PC-3 (cell line): Measurements from ENCODE around the gene SH3RF3. TPM values are rescaled to one million over a fixed set of nuclear protein-coding genes. Genes with fewer than 3 reads are reported as not detected.

Experiments
- ATAC-seq: fragments of 200-7000 bp; cut with Tn5 transposase; 2 replicates; pipeline ENCODE4 v1.9.1; 2020; ENCODE audit warnings: mild to moderate bottlenecking, moderate library complexity
- BruUV-seq: library from RNA; stranded (reverse); fragments of 400-500 nt; replicated peaks from 2 replicates; lab custom pipeline; 2021; lab: Mats Ljungman, UMichigan
- CTCF ChIA-PET: fragments of 300-600 bp; sonication (Branson Sonifier 250); formaldehyde crosslinking; loops from one replicate; lab custom pipeline; 2022; ENCODE audit warnings: antibody characterized with exemption; lab: Charles Lee
- POLR2A ChIA-PET: fragments of 300-600 bp; sonication (Branson Sonifier 250); formaldehyde crosslinking; loops from one replicate; lab custom pipeline; 2022; ENCODE audit warnings: antibody characterized with exemption; ENCODE audit not compliant: unreplicated experiment; lab: Charles Lee
- DNase-seq: peaks from one replicate; pipeline ENCODE4 v3.0.0-alpha.2; 2015
- H2AFZ ChIP-seq: fragments of 300-600 bp; sonication (generic); 2 replicates; pipeline ENCODE4 v1.6.0; 2016; ENCODE audit warnings: antibody characterized with exemption, low read length
- H3F3A ChIP-seq: fragments of 300-600 bp; sonication (generic); one replicate; pipeline ENCODE4 v1.6.0; 2017; ENCODE audit warnings: antibody characterized with exemption, low read length, control low read depth, mild to moderate bottlenecking; ENCODE audit not compliant: unreplicated experiment
- H3K27ac ChIP-seq: fragments of 300-600 bp; sonication (generic); 2 replicates; pipeline ENCODE4 v1.5.1; 2016; ENCODE audit warnings: mild to moderate bottlenecking, low read length
- H3K27me3 ChIP-seq: fragments of 300-600 bp; sonication (generic); 2 replicates; pipeline ENCODE4 v1.6.1; 2016; ENCODE audit warnings: low read length, mixed read lengths
- H3K36me3 ChIP-seq: fragments of 300-600 bp; sonication (generic); 2 replicates; pipeline ENCODE4 v1.6.1; 2016; ENCODE audit warnings: low read depth, mixed run types, low read length, mixed read lengths
- H3K4me1 ChIP-seq: fragments of 300-600 bp; sonication (generic); 2 replicates; pipeline ENCODE4 v1.5.1; 2016; ENCODE audit warnings: low read length; ENCODE audit not compliant: insufficient read depth
- H3K4me2 ChIP-seq: fragments of 300-600 bp; sonication (generic); 2 replicates; pipeline ENCODE4 v1.6.0; 2016; ENCODE audit warnings: low read length
- H3K4me3 ChIP-seq: fragments of 300-600 bp; sonication (generic); 2 replicates; pipeline ENCODE4 v1.5.1; 2016; ENCODE audit warnings: mild to moderate bottlenecking, low read length, mixed read lengths
- H3K79me2 ChIP-seq: fragments of 300-600 bp; sonication (generic); 2 replicates; pipeline ENCODE4 v1.6.1; 2017; ENCODE audit warnings: low read length, mixed read lengths
- H3K9ac ChIP-seq: fragments of 300-600 bp; sonication (generic); 2 replicates; pipeline ENCODE4 v1.6.0; 2016; ENCODE audit warnings: mild to moderate bottlenecking, low read length
- H3K9me2 ChIP-seq: fragments of 300-600 bp; sonication (generic); replicated peaks from 2 replicates; pipeline ENCODE4 v1.6.1; 2016; ENCODE audit warnings: mixed run types, low read length, mixed read lengths
- H3K9me3 ChIP-seq: fragments of 300-600 bp; sonication (generic); 2 replicates; pipeline ENCODE4 v1.6.1; 2016; ENCODE audit warnings: low read length, mixed read lengths
- H4K20me1 ChIP-seq: fragments of 300-600 bp; sonication (generic); 2 replicates; pipeline ENCODE4 v1.6.1; 2016; ENCODE audit warnings: low read length, mixed read lengths
- CTCF ChIP-seq: fragments of 300-600 bp; sonication (generic); conservative IDR thresholded peaks from 2 replicates; pipeline ENCODE4 v1.5.1; 2017; ENCODE audit warnings: antibody characterized with exemption, low read depth, mild to moderate bottlenecking, low read length
- EZH2 ChIP-seq: fragments of 300-600 bp; sonication (generic); IDR thresholded peaks from one replicate; pipeline ENCODE4 v1.6.1; 2017; ENCODE audit warnings: antibody characterized with exemption, mild to moderate bottlenecking, low read length; ENCODE audit not compliant: unreplicated experiment
- EZH2phosphoT487 ChIP-seq: fragments of 300-600 bp; sonication (generic); IDR thresholded peaks from 2 replicates; pipeline ENCODE4 v1.6.1; 2018; ENCODE audit warnings: mild to moderate bottlenecking, antibody characterized with exemption, low read length, borderline replicate concordance
- intact Hi-C: fragments of 100-400 bp; cut with micrococcal nuclease; formaldehyde crosslinking; loops from 2 replicates; pipeline ENCODE4 v1.9.0; 2023
- total RNA-seq: library from RNA; depleted of rRNA; stranded (reverse); fragments of >200 nt; gene quantifications from 2 replicates; pipeline ENCODE4 v1.2.3, GENCODE V29; 2014

The SH3RF3 gene
- total RNA-seq, 1 experiment from 2014 or later: 11.7 TPM

- H3K36me3 ChIP-seq: no peaks in the 10 kb centered on the region
- CTCF ChIA-PET: no interaction called here
- no peak overlapping the region for H3K9ac ChIP-seq
- H3K9me3 ChIP-seq: no peaks in the 10 kb centered on the region
- peaks cover 7% of the 10 kb centered on the region; the same call in 1 of the 2 replicates for H4K20me1 ChIP-seq
- TF ChIP-seq EZH2phosphoT487 (no peak), CTCF (no peak), EZH2 (no peak)
- no peak overlapping the region for H2AFZ ChIP-seq
- H3K27ac ChIP-seq: no peak overlapping the region
- no peaks in the 10 kb centered on the region for H3F3A ChIP-seq
- no peaks in the 10 kb centered on the region for H3K4me1 ChIP-seq
- BruUV-seq: no TSS peak
- intact Hi-C loops: no loop called here
- POLR2A ChIA-PET: no interaction called here
- DNase-seq: no peak
- no peaks in the 10 kb centered on the region for H3K9me2 ChIP-seq
- H3K4me2 ChIP-seq: no peak overlapping the region
- no peak for ATAC-seq
- no peak overlapping the region for H3K4me3 ChIP-seq
- H3K79me2 ChIP-seq: peaks cover 95% of the 10 kb centered on the region
- no peaks in the 10 kb centered on the region for H3K27me3 ChIP-seq
These were observed 21.6 kb downstream of the SH3RF3 start for GRCh38 chr2:109150559-109150958.

- Histone ChIP-seq H4K20me1 (peaks cover 7% of the 10 kb centered on the region; the same call in 1 of the 2 replicates), H3K79me2 (peaks cover 92% of the 10 kb centered on the region), H3K4me2 (no peak overlapping the region), H2AFZ (no peak overlapping the region), H3K27ac (no peak overlapping the region), H3K9me3 (no peaks in the 10 kb centered on the region), H3K4me3 (no peak overlapping the region), H3K36me3 (no peaks in the 10 kb centered on the region), H3K9ac (no peak overlapping the region), H3K4me1 (no peaks in the 10 kb centered on the region), H3F3A (no peaks in the 10 kb centered on the region), H3K9me2 (no peaks in the 10 kb centered on the region), H3K27me3 (no peaks in the 10 kb centered on the region)
- no peak for TF ChIP-seq EZH2
- no peak for TF ChIP-seq EZH2phosphoT487
- TF ChIP-seq CTCF: no peak
- no peak for ATAC-seq
- BruUV-seq: no TSS peak
- POLR2A ChIA-PET: no interaction called here
- intact Hi-C loops: no loop called here
- DNase-seq: no peak
- CTCF ChIA-PET: no interaction called here
These were observed 22.5 kb downstream of the SH3RF3 start for GRCh38 chr2:109151519-109151918.

- H2AFZ ChIP-seq: no peak overlapping the region
- ChIA-PET CTCF (no interaction called here), POLR2A (no interaction called here)
- H4K20me1 ChIP-seq: peaks cover 4% of the 10 kb centered on the region; the same call in 1 of the 2 replicates
- H3K9me3 ChIP-seq: no peaks in the 10 kb centered on the region
- no TSS peak for BruUV-seq
- H3K27me3 ChIP-seq: no peaks in the 10 kb centered on the region
- no peaks in the 10 kb centered on the region for H3F3A ChIP-seq
- no peaks in the 10 kb centered on the region for H3K36me3 ChIP-seq
- H3K79me2 ChIP-seq: peaks cover 95% of the 10 kb centered on the region
- no peaks in the 10 kb centered on the region for H3K4me1 ChIP-seq
- no peak overlapping the region for H3K4me3 ChIP-seq
- TF ChIP-seq EZH2 (no peak), EZH2phosphoT487 (no peak), CTCF (no peak)
- H3K9me2 ChIP-seq: no peaks in the 10 kb centered on the region
- H3K9ac ChIP-seq: no peak overlapping the region
- ATAC-seq (no peak), DNase-seq (no peak)
- no peak overlapping the region for H3K27ac ChIP-seq
- H3K4me2 ChIP-seq: no peak overlapping the region
- intact Hi-C loops: no loop called here
These were observed 24.2 kb downstream of the SH3RF3 start for GRCh38 chr2:109153005-109153784.
